ENCODE measurements around the gene NOP9.

Gene NOP9

DNA sequence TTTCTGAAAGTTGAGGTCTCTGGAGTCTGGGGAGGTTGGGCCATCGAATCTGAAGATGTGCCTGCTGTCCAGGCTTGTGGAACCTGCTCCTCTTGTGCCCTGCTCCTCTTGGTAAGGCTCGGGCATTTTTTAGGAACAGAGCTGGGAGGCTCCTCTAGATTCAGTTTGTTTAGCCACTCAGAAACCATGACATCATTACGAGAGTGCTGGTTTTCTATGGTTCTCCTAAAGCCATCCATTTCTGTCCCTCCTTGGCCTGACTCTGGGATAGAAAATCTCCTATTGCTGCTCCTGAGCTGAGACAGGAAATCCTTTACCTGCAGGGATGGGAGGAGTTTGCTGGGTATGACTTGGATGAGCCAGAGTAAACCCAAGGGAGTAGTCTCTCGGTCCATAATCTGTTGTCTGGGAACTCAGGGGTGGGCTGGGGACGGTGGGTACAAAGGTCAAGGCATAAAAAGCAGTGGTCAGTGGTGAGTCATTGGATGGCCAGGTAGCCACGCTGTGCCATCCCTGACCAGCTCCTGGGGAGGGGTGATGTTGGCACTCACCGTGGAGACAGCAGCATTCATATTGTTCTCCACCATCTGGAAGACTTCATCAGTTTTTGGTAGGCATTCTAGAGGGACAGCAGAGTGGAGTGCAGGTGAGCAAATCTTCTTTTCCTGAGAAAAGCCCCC lies 37.6 kb downstream of the NOP9 start:
- no peak overlapping the region for H3K4me3 ChIP-seq (ENCODE audit: low read depth, low read length)
- TF ChIP-seq, protein P1, sequence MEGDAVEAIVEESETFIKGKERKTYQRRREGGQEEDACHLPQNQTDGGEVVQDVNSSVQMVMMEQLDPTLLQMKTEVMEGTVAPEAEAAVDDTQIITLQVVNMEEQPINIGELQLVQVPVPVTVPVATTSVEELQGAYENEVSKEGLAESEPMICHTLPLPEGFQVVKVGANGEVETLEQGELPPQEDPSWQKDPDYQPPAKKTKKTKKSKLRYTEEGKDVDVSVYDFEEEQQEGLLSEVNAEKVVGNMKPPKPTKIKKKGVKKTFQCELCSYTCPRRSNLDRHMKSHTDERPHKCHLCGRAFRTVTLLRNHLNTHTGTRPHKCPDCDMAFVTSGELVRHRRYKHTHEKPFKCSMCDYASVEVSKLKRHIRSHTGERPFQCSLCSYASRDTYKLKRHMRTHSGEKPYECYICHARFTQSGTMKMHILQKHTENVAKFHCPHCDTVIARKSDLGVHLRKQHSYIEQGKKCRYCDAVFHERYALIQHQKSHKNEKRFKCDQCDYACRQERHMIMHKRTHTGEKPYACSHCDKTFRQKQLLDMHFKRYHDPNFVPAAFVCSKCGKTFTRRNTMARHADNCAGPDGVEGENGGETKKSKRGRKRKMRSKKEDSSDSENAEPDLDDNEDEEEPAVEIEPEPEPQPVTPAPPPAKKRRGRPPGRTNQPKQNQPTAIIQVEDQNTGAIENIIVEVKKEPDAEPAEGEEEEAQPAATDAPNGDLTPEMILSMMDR (IDR thresholded peaks at IDR 0.05; ENCODE audit: borderline replicate concordance, insufficient read depth, low read depth, low read length), result no peak

DNA sequence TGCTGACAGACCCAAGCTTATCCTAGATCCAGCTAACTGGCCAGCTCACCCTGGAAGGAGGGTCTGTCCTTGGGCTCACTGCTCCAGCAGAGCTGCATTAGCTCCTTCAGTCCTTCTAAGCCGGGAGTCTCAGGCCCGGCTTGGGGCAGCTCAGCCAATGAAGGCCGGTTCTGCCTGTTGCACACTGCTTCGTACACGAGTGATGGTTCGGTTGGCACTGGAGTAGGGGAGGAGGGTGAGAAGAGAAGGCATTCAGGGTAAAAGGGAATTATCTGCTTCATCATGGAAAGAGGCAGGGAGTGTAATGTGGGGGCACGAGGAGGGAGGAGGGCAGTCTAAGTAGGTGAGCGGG lies 38.1 kb downstream of the NOP9 start:
- TF ChIP-seq, protein P1 (IDR thresholded peaks at IDR 0.05; ENCODE audit: borderline replicate concordance, insufficient read depth, low read depth, low read length), result no peak
- no peak overlapping the region for H3K4me3 ChIP-seq (ENCODE audit: low read depth, low read length)

DNA sequence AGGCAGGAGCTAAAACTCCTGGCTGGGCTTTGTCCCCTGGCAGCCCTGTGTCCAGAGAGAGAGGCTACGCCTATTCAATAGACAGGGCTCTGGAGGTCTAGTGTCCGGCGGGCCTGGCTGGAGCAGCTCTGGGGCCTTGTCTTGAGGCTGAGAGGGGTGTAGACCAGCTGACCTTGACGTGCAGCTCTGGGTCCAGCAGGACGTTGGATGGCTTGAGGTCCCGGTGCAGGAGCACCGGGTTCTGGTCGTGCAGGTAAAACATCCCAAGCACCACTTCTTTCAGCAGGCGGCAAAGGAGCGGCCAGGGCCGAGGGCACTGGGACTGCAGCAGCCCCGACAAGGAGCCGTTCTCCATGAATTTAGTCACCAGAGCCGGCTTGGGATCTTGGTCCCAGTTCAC lies 39.2 kb downstream of the NOP9 start:
- TF ChIP-seq, protein P1 (IDR thresholded peaks at IDR 0.05; ENCODE audit: borderline replicate concordance, insufficient read depth, low read depth, low read length), result no peak
- no peak overlapping the region for H3K4me3 ChIP-seq (ENCODE audit: low read depth, low read length)

DNA sequence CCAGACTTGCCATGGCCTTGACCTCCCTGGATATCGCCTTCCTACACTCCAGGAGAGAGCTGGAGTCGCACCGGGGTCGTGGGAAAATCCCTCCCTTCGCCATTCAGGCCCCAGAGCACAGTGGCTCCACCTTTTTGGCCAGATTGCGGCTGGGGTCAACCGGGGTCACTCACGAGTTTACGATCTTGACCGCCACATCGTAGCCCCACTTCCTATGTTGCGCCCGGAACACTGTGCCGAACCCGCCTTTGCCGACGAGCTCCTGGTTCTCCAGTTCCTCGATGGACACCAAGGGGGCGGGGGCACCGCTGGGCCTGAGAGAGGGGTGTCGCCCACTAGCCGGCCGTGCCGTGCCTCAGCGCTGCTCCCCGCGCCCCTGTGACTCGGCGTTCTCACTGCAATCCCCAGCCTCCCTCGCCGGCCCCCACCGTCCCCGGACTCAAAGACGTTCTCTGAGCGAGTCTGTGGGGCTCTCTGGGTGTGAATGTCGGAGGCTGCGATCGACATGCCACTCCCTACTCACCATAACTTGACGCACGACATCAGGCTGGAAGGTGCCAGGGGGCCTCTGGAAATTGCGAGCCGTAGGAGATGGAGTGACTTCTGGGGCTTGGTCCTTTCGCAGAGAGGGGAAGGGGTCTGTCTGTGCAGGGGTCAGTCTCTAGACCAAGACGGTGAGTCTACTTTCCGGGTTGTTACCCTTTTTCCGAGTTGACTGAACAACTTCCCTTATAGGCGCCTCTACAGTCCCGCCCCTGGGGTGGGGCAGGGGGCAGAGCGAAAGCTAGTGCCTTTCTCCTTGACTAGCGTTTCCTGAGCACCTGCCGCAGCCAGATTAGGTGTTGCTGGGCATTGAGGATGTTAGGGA lies 39.9 kb downstream of the NOP9 start, which contains the start of gene RIPK3:
RIPK3 (minus strand) TSS at position 708 of the 868 bp plus-strand sequence; CDS start at position 543, 165 bp downstream.
- H3K4me3 ChIP-seq (ENCODE audit: low read depth, low read length), result peak within 1 kb of the TSS; percentile 48
- TF ChIP-seq, protein P1 (IDR thresholded peaks at IDR 0.05; ENCODE audit: borderline replicate concordance, insufficient read depth, low read depth, low read length), result no peak

DNA sequence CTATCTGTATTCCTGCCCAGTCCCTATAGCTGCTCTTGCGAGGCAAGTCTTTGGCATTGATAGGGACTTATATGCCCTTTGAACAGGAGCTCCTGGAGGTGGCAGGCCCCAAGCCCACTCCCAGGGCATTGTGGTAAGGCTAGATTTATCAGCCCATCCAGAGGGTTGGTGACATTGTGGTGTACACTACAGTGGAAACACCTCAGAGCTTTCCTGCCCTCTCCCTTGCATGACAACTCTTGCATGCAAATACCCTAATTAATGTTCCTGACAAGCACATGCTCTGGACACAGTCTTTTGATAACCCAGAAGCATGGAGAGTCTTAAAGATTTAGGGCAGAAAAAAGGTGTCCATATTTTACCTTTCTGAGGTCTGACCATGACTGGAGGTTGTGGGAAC lies 41.0 kb downstream of the NOP9 start:
- H3K4me3 ChIP-seq (ENCODE audit: low read depth, low read length), result no peak overlapping the region
- TF ChIP-seq, protein P1 (IDR thresholded peaks at IDR 0.05; ENCODE audit: borderline replicate concordance, insufficient read depth, low read depth, low read length), result no peak

DNA sequence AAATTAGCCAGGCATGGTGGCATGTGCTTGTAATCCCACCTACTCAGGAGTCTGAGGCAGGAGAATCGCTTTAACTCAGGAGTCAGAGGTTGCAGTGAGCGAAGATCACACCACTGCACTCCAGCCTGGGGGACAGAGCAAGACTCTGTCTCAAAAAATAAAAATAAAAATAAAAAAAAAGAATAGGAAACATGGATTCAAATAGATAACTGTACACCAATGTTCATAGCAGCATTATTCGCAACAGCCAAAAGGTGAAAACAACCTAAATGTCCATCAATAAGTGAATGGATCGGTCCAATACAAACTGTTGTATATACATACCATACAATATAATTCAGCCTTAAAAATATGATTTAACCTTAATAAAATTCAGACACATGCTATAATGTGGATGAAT lies 43.2 kb downstream of the NOP9 start:
- TF ChIP-seq, protein P1 (IDR thresholded peaks at IDR 0.05; ENCODE audit: borderline replicate concordance, insufficient read depth, low read depth, low read length), result no peak
- H3K4me3 ChIP-seq (ENCODE audit: low read depth, low read length), result no peak overlapping the region
